Peyer's patch (tissue), 4 donors: ENCODE data around the gene TMEM121. TPM values are rescaled to one million over a fixed set of nuclear protein-coding genes. Genes with fewer than 3 reads are reported as not detected.
"Not testable (repeated sequence)": the region's sequence is repeated elsewhere in the genome, so short reads cannot be mapped to it uniquely, and the experiment has no call there.

Experiments
- DNase-seq, 3 donors: peaks; one replicate each; pipeline ENCODE4 v3.0.0-alpha.2; 2017 to 2019
- H3K27ac ChIP-seq, 4 donors: fragments of 200-600 bp; sonication (generic); one replicate each; pipeline ENCODE4 v1.5.1; 2016 to 2019
- H3K27me3 ChIP-seq, 2 donors: fragments of 200-600 bp; sonication (generic); one replicate each; pipeline ENCODE4 v1.5.1; 2019
- H3K36me3 ChIP-seq, 3 donors: fragments of 200-600 bp; sonication (generic); one replicate each; pipeline ENCODE4 v1.5.1; 2016 to 2019
- H3K4me1 ChIP-seq, 4 donors: fragments of 200-600 bp; sonication (generic); one replicate each; pipeline ENCODE4 v1.5.1; 2016 to 2019
- H3K4me3 ChIP-seq, 4 donors: fragments of 200-600 bp; sonication (generic); 1 replicate in 3 of 4; 2 replicates in 1 of 4; pipeline ENCODE4 v1.5.1; 2016 to 2019; ENCODE audit warnings: mild to moderate bottlenecking in 1 of 4
- H3K9me3 ChIP-seq, 4 donors: fragments of 200-600 bp; sonication (generic); one replicate each; pipeline ENCODE4 v1.5.1; 2016 to 2019; ENCODE audit warnings: mild to moderate bottlenecking in 1 of 4
- POLR2A ChIP-seq, 2 donors: fragments of 450-650 bp; IDR thresholded peaks; one replicate each; pipeline ENCODE4 v1.5.1; 2017; ENCODE audit warnings: antibody characterized with exemption in 2 of 2, mild to moderate bottlenecking in 2 of 2, moderate library complexity in 2 of 2
- total RNA-seq, 4 donors: library from RNA; depleted of rRNA; stranded (reverse); fragments of >200 nt; gene quantifications; one replicate each; pipeline ENCODE4 v1.1.0, GENCODE V29; 2016
- TF ChIP-seq, protein P1 (sequence below), 6 experiments: fragments of 450-650 bp in 4 of 6; fragments of 200-600 bp in 2 of 6; sonication (generic) in 1 of 6; IDR thresholded peaks; one replicate each; pipeline ENCODE4 v1.5.1; 2017 to 2019; ENCODE audit warnings: antibody characterized with exemption in 6 of 6, mild to moderate bottlenecking in 3 of 6, moderate library complexity in 1 of 6

TMEM121 gene
- total RNA-seq, 4 donors from 2014 or later, result 0.94 to 2.5 (median 1.1) TPM; not detected in 1

DNA sequence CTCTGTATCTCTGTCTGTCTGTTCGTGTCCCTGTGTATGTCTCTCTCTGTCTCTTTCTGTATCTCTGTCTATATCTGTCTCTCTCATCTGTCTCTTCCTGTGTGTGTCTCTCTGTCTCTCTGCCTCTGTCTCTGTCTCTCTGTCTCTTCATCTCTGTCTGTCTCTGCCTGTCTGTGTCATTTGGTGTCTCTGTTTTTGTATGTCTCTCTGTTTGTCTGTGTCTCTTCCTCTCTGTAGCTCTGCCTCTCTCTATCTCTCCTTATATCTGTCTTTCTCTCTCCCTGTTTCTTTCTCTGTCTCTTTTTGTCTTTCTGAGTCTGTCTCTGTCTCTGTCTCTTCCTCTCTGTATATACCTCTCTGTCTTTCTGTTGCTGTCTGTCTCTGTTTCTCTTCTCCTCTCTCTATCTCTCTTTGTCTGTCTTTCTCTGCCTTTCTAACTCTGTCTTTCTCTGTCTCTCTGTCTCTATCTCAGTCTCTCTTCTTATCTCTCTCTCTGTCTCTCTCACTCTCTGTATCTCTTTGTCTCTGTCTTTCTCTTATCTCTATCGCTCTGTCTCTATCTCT is 50.2 kb downstream of the TMEM121 start:
- no peak for TF ChIP-seq POLR2A (IDR thresholded peaks at IDR 0.05)
- TF ChIP-seq, protein P1, sequence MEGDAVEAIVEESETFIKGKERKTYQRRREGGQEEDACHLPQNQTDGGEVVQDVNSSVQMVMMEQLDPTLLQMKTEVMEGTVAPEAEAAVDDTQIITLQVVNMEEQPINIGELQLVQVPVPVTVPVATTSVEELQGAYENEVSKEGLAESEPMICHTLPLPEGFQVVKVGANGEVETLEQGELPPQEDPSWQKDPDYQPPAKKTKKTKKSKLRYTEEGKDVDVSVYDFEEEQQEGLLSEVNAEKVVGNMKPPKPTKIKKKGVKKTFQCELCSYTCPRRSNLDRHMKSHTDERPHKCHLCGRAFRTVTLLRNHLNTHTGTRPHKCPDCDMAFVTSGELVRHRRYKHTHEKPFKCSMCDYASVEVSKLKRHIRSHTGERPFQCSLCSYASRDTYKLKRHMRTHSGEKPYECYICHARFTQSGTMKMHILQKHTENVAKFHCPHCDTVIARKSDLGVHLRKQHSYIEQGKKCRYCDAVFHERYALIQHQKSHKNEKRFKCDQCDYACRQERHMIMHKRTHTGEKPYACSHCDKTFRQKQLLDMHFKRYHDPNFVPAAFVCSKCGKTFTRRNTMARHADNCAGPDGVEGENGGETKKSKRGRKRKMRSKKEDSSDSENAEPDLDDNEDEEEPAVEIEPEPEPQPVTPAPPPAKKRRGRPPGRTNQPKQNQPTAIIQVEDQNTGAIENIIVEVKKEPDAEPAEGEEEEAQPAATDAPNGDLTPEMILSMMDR (IDR thresholded peaks at IDR 0.05), result no peak
- DNase-seq, result no peak
- H3K4me3 ChIP-seq, result no peak overlapping the region
- no peaks in the 10 kb centered on the region for H3K36me3 ChIP-seq
- no peaks in the 10 kb centered on the region for H3K27me3 ChIP-seq
- no peaks in the 10 kb centered on the region for H3K9me3 ChIP-seq
- peak overlapping the region in 2 of 4 donors; percentile 73 to 84 for H3K27ac ChIP-seq
- H3K4me1 ChIP-seq, result no peaks in the 10 kb centered on the region

DNA sequence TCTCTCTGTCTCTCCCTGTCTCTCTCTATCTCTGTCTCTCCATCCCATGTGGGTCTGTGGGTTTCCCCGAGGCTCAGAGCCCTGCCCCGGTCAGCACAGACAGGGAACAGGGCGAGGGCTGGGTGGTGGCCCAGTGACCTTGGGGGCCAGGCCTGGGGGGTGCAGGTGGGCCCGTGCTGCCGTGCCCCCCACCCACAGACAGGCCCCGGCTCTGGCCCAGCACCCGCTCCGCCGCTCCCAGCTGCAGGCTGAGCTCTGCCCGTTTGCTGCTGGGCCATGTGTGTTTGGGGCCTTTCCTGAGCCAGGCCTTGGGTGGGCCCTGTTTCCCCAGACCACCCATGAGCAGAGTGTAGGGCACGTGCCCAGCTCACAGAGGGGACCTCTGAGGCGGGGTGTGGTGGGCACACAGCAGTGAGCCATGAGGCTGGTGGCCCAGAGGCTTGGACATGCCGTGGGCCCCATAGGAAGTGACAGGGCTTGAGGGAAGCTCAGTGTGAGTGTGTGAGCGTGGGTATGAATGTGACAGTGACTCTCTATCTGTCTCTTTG is 51.0 kb downstream of the TMEM121 start:
- Histone ChIP-seq H3K9me3 (no peaks in the 10 kb centered on the region), H3K27me3 (no peaks in the 10 kb centered on the region), H3K4me3 (no peak overlapping the region), H3K36me3 (no peaks in the 10 kb centered on the region), H3K4me1 (no peaks in the 10 kb centered on the region), H3K27ac (peak overlapping the region in 2 of 4 donors; percentile 73 to 84)
- peak in 2 of 3 donors; percentile 32 to 45 for DNase-seq
- TF ChIP-seq, protein P1 (IDR thresholded peaks at IDR 0.05), result no peak
- no peak for TF ChIP-seq POLR2A (IDR thresholded peaks at IDR 0.05)

DNA sequence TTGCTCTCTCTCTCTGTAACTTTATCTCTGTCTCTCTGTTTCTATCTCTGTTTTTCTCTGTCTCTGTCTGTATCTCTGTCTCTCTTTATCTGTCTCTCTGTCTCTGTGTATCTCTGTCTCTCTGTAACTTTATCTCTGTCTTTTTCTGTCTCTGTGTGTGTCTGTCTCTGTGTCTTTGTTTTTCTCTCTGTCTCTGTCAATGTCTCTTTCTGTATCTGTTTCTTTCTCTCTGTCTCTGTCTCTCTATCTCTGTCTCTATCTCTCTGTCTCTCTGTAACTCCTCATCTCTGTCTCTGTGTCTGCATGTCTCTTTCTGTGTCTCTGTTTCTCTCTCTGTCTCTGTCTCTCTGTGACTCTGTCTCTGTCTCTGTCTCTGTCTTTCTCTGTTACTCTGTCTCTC is 51.7 kb downstream of the TMEM121 start:
- no peak for DNase-seq
- H3K27ac ChIP-seq, result peak overlapping the region in 2 of 4 donors; percentile 73 to 84
- no peaks in the 10 kb centered on the region for H3K27me3 ChIP-seq
- H3K4me3 ChIP-seq, result no peak overlapping the region
- H3K9me3 ChIP-seq, result no peaks in the 10 kb centered on the region
- no peaks in the 10 kb centered on the region for H3K36me3 ChIP-seq
- TF ChIP-seq, protein P1 (IDR thresholded peaks at IDR 0.05), result no peak
- TF ChIP-seq POLR2A (IDR thresholded peaks at IDR 0.05), result no peak
- H3K4me1 ChIP-seq, result no peaks in the 10 kb centered on the region

DNA sequence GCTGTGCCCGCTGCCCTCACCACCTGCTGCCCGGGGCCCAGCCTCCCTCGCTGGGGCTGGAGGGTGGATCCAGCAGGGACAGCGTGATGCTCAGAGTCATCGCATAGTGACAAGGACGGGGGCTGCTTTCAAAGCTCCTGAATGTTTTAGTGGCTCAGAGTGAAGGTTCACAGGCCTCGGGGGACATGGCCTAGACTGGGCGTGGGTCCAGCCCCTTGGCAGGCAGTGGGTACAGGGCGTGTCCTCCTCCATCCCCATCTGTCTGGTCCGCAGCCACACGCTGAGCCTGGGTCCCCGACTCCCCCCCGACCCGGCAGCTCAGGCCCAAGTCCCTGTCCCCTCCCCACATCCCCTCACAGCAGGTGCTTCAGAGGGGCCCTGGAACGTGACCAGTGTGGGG is 52.8 kb downstream of the TMEM121 start:
- not testable (repeated sequence) for H3K27ac ChIP-seq, H3K36me3 ChIP-seq, DNase-seq, H3K27me3 ChIP-seq, H3K4me1 ChIP-seq, H3K9me3 ChIP-seq, H3K4me3 ChIP-seq

Other genes starting within 250 kb of the TMEM121 start
- 100 to 1,000 TPM in 1 of 4 donors, 10 to 100 TPM in 3; 40.8 to 112 (median 90.3) TPM for gene BRF1, start 225.6 kb upstream of the TMEM121 start, total RNA-seq
- gene PACS2, start 211.8 kb upstream of the TMEM121 start, total RNA-seq, result 100 to 1,000 TPM in 3 of 4 donors, 10 to 100 TPM in 1; 77.2 to 158 (median 126) TPM
- gene TEX22, start 128.0 kb upstream of the TMEM121 start, total RNA-seq, result 1 to 10 TPM in 1 of 4 donors, under 1 TPM in 2, not detected in 1; 0.35 to 1.6 (median 0.94) TPM
- gene MTA1, start 106.8 kb upstream of the TMEM121 start, total RNA-seq, result 100 to 1,000 TPM in 3 of 4 donors, 10 to 100 TPM in 1; 75.7 to 295 (median 165) TPM
- gene CRIP2, start 51.8 kb upstream of the TMEM121 start, total RNA-seq, result 10 to 100 TPM; 20.8 to 69.3 (median 41.9) TPM
- 100 to 1,000 TPM in 1 of 4 donors, 10 to 100 TPM in 3; 33.8 to 239 (median 37.8) TPM for gene CRIP1, start 39.7 kb upstream of the TMEM121 start, total RNA-seq
- gene TEDC1, start 35.3 kb upstream of the TMEM121 start, total RNA-seq, result 10 to 100 TPM in 2 of 4 donors, 1 to 10 TPM in 2; 7.0 to 42.1 (median 15.1) TPM